Measurements from ENCODE around the gene CPLX1.

The CPLX1 gene

DNA sequence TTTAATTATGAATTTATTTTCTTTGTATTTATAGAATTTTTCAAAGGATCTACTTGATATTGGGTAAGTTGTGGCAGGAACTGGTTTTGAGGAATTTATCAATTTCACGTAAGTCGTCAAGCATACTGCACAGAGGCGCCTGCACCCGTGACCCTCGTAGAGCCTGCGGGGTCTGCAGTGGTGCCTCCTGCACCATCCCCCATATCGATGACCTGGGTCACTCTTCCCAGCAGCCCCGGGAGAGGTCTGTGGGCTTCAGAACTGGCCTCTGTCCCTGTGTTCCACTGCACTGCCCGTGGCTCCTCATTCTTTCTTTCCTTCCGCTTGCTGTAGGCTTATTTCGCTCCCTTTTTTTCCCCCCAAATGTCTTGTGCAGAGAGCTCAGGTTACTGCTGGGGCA, 31.5 kb upstream of the CPLX1 start:
- in situ Hi-C loops (cut with MboI; ENCODE audit: low pct_unique_long_range_greater_than_20kb, low sequenced_read_pairs, unreplicated experiment): no loop called here
- DNase-seq (ENCODE audit: low spot score): no peak
- TF ChIP-seq, protein P1, sequence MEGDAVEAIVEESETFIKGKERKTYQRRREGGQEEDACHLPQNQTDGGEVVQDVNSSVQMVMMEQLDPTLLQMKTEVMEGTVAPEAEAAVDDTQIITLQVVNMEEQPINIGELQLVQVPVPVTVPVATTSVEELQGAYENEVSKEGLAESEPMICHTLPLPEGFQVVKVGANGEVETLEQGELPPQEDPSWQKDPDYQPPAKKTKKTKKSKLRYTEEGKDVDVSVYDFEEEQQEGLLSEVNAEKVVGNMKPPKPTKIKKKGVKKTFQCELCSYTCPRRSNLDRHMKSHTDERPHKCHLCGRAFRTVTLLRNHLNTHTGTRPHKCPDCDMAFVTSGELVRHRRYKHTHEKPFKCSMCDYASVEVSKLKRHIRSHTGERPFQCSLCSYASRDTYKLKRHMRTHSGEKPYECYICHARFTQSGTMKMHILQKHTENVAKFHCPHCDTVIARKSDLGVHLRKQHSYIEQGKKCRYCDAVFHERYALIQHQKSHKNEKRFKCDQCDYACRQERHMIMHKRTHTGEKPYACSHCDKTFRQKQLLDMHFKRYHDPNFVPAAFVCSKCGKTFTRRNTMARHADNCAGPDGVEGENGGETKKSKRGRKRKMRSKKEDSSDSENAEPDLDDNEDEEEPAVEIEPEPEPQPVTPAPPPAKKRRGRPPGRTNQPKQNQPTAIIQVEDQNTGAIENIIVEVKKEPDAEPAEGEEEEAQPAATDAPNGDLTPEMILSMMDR (IDR thresholded peaks at IDR 0.05; ENCODE audit: extremely low read depth, insufficient read depth, missing control alignments): no peak

DNA sequence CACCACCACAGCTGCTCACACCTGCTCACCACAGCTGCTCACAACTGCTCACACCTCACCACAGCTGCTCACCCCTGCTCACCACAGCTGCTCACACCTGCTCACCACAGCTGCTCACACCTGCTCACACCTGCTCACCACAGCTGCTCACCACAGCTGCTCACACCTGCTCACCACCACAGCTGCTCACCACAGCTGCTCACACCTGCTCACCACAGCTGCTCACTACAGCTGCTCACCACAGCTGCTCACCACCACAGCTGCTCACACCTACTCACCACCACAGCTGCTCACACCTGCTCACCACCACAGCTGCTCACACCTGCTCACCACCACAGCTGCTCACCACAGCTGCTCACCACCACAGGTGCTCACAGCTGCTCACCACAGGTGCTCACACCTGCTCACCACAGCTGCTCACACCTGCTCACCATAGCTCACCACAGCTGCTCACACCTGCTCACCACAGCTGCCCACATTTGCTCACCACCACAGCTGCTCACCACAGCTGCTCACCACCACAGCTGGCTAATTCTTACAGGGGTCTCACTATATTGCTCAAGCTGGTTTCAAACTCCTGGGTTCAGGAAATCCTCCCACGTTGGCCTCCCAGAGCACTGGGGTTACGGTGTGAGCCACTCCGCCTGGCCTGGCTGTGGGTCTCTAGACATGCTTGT, 30.4 kb upstream of the CPLX1 start:
- DNase-seq (ENCODE audit: low spot score): no peak
- TF ChIP-seq, protein P1 (IDR thresholded peaks at IDR 0.05; ENCODE audit: extremely low read depth, insufficient read depth, missing control alignments): no peak
- in situ Hi-C loops (cut with MboI; ENCODE audit: low pct_unique_long_range_greater_than_20kb, low sequenced_read_pairs, unreplicated experiment): no loop called here

DNA sequence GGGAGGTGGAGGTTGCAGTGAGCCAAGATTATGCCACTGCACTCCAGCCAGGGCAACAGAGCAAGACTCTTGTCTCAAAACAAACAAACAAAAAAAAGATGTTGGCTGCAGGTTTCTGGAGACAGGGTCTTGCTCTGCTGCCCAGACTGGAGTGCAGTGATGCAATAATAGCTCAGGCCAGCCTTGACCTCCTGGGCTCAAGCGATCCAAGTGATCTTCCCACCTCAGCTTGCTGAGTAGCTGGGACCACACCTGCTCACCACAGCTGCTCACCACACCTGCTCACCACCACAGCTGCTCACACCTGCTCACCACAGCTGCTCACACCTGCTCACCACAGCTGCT, 29.9 kb upstream of the CPLX1 start:
- in situ Hi-C loops (cut with MboI; ENCODE audit: low pct_unique_long_range_greater_than_20kb, low sequenced_read_pairs, unreplicated experiment): no loop called here
- TF ChIP-seq, protein P1 (IDR thresholded peaks at IDR 0.05; ENCODE audit: extremely low read depth, insufficient read depth, missing control alignments): no peak
- DNase-seq (ENCODE audit: low spot score): no peak

DNA sequence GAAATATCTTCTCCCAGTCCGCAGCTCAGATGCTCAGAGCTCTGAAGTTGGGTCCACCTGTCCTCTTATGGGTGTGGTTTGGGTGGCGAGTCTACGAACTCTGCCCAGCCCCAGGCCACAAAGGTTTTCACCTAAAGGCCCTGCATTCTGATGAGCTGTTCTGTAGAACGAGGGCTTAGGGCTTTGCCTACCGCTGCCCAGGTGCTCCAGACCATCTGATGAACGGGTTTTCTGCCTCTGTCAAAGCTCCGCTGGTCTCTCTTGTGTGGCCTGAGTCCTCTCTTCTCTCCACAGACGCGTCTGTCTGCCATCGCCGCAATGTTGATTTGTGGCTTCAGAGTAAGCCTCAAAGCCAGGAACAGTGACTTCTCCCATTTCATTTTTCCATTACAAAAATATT, 28.4 kb upstream of the CPLX1 start:
- DNase-seq (ENCODE audit: low spot score): no peak
- in situ Hi-C loops (cut with MboI; ENCODE audit: low pct_unique_long_range_greater_than_20kb, low sequenced_read_pairs, unreplicated experiment): no loop called here

DNA sequence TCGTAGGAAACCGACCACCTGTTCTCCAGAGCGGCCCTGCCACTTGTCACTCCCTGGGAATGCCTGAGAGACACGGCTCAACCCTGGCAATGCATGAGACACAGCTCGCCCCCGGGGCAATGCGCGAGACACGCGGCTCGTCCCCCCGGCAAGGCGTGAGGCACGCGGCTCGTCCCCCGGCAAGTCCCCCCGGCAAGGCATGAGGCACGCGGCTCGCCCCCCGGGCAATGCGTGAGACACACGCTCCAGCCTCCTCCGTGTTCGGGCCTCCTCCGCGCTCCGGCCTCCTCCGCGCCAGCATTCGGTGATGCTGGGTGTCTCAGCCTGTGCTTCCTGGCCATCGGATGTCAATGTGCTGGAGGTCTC, 27.5 kb upstream of the CPLX1 start:
- in situ Hi-C loops (cut with MboI; ENCODE audit: low pct_unique_long_range_greater_than_20kb, low sequenced_read_pairs, unreplicated experiment): no loop called here
- TF ChIP-seq, protein P1 (IDR thresholded peaks at IDR 0.05; ENCODE audit: extremely low read depth, insufficient read depth, missing control alignments): no peak

More for the DNA sequence above, 28.4 kb upstream of the CPLX1 start:
- TF ChIP-seq, protein P1 (IDR thresholded peaks at IDR 0.05; ENCODE audit: extremely low read depth, insufficient read depth, missing control alignments): no peak

DNA sequence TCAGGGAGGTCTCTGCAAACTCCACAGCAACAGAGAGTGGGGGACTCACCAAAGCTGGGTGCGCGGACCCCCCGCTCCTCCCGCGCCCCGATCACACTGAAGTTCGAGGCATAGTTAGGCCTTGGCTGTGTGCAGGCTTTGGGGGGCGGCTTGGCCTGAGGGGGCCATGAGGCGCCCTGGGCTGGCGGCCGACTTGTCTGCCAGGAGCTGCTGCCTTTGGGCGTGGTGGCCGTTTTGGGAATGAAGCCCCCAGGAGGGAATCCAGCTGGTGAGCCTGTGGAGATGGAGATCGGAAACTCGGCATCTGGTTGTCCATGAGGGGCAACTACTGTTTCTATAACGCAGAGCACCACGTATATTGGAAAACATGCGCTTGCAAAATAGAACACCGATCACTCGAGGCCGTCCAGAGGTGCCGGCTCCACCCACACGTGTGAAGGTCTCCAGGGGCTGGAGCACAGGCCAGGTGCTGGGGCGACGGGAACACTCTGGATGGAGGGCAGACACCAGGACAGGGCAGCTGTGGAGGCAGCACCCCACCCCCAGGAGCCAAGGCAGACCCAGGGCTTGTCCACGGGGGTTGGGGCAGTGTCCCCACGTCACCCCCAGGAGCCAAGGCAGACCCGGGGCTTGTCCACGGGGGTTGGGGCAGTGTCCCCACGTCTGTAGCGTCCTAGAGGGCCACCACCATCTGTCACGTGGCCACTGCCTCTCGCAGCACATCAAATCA, 25.9 kb upstream of the CPLX1 start:
- in situ Hi-C loops (cut with MboI; ENCODE audit: low pct_unique_long_range_greater_than_20kb, low sequenced_read_pairs, unreplicated experiment): no loop called here
- TF ChIP-seq, protein P1 (IDR thresholded peaks at IDR 0.05; ENCODE audit: extremely low read depth, insufficient read depth, missing control alignments): no peak
- DNase-seq (ENCODE audit: low spot score): no peak

More for the DNA sequence above, 27.5 kb upstream of the CPLX1 start:
- DNase-seq (ENCODE audit: low spot score): no peak
